Osteoblast (primary cell): Measurements from ENCODE around the gene RSPO1. TPM values are rescaled to one million over a fixed set of nuclear protein-coding genes. Genes with fewer than 3 reads are reported as not detected.

ENCODE experiments used
- DNase-seq: peaks from one replicate; pipeline ENCODE4 v3.0.0; 2011; ENCODE audit warnings: low spot score, mixed read lengths; ENCODE audit not compliant: insufficient read length; ENCODE audit errors: missing footprints
- H2AFZ ChIP-seq: 2 replicates; pipeline ENCODE4 v1.6.0; 2011; ENCODE audit warnings: mild to moderate bottlenecking, low read length
- H3K27ac ChIP-seq: 2 replicates; pipeline ENCODE4 v1.5.1; 2011; ENCODE audit warnings: mild to moderate bottlenecking, low read depth, low read length, moderate library complexity
- H3K27me3 ChIP-seq: 2 replicates; pipeline ENCODE4 v1.6.0; 2012; ENCODE audit warnings: mild to moderate bottlenecking, control low read depth, inconsistent platforms, low read length, moderate library complexity; ENCODE audit not compliant: insufficient read depth
- H3K36me3 ChIP-seq: 2 replicates; pipeline ENCODE4 v1.5.1; 2011; ENCODE audit warnings: mild to moderate bottlenecking, low read length, control low read depth, moderate library complexity; ENCODE audit not compliant: insufficient read depth
- H3K4me1 ChIP-seq: 2 replicates; pipeline ENCODE4 v1.5.1; 2011; ENCODE audit warnings: mild to moderate bottlenecking, low read length, control low read depth, moderate library complexity; ENCODE audit not compliant: insufficient read depth
- H3K4me2 ChIP-seq: 2 replicates; pipeline ENCODE4 v1.6.0; 2011; ENCODE audit warnings: mild to moderate bottlenecking, low read length; ENCODE audit not compliant: insufficient read depth
- H3K4me3 ChIP-seq: fragments of 200-600 bp; sonication (generic); 3 replicates; pipeline ENCODE4 v1.5.1; 2012; ENCODE audit warnings: mild to moderate bottlenecking, low read length, inconsistent platforms; ENCODE audit not compliant: insufficient read depth
- H3K79me2 ChIP-seq: 2 replicates; pipeline ENCODE4 v1.6.0; 2012; ENCODE audit warnings: mild to moderate bottlenecking, low read length, control low read depth, inconsistent platforms; ENCODE audit not compliant: insufficient read depth
- H3K9me3 ChIP-seq: 2 replicates; pipeline ENCODE4 v1.5.1; 2011; ENCODE audit warnings: low read depth, low read length, control low read depth
- H4K20me1 ChIP-seq: 2 replicates; pipeline ENCODE4 v1.6.0; 2012; ENCODE audit warnings: mild to moderate bottlenecking, low read length, control low read depth; ENCODE audit not compliant: insufficient read depth
- CTCF ChIP-seq: IDR thresholded peaks from 2 replicates; pipeline ENCODE4 v1.5.1; 2011; ENCODE audit warnings: mild to moderate bottlenecking, low read depth, low read length, moderate library complexity; ENCODE audit errors: extremely low read depth
- total RNA-seq: library from RNA; depleted of rRNA; stranded (reverse); fragments of >200 nt; gene quantifications from 2 replicates; pipeline ENCODE4 v1.2.3, GENCODE V29; 2012

The RSPO1 gene
- total RNA-seq, 1 donor = 0.36 TPM

GRCh38 chr1:37575692-37576091, 59.0 kb downstream of the RSPO1 start:
- peak overlapping the region; percentile 37 for H3K4me2 ChIP-seq
- peaks cover 5% of the 10 kb centered on the region for H3K79me2 ChIP-seq
- peaks cover 75% of the 10 kb centered on the region for H3K36me3 ChIP-seq
- no peak for DNase-seq
- H3K27ac ChIP-seq = peak overlapping the region; percentile 81
- no peak for TF ChIP-seq CTCF
- peaks cover 30% of the 10 kb centered on the region for H3K4me1 ChIP-seq
- no peaks in the 10 kb centered on the region for H3K9me3 ChIP-seq
- no peak overlapping the region for H3K4me3 ChIP-seq
- no peaks in the 10 kb centered on the region for H3K27me3 ChIP-seq
- H2AFZ ChIP-seq = no peak overlapping the region
- H4K20me1 ChIP-seq = peaks cover 3% of the 10 kb centered on the region

GRCh38 chr1:37574834-37575480, 59.7 kb downstream of the RSPO1 start:
- no peak for TF ChIP-seq CTCF
- Histone ChIP-seq H3K4me1 (peaks cover 30% of the 10 kb centered on the region), H3K4me2 (peak overlapping the region; percentile 37), H3K36me3 (peaks cover 72% of the 10 kb centered on the region), H4K20me1 (no peaks in the 10 kb centered on the region), H3K27ac (peak overlapping the region; percentile 81), H3K4me3 (no peak overlapping the region), H3K79me2 (no peaks in the 10 kb centered on the region), H3K27me3 (no peaks in the 10 kb centered on the region), H2AFZ (no peak overlapping the region), H3K9me3 (no peaks in the 10 kb centered on the region)
- no peak for DNase-seq

GRCh38 chr1:37570528-37571334, 64.0 kb downstream of the RSPO1 start:
- no peak overlapping the region for H3K4me3 ChIP-seq
- no peak overlapping the region for H3K27ac ChIP-seq
- no peak for TF ChIP-seq CTCF
- no peaks in the 10 kb centered on the region for H3K9me3 ChIP-seq
- H3K4me2 ChIP-seq = no peak overlapping the region
- H4K20me1 ChIP-seq = no peaks in the 10 kb centered on the region
- H3K4me1 ChIP-seq = peaks cover 15% of the 10 kb centered on the region
- peaks cover 92% of the 10 kb centered on the region for H3K36me3 ChIP-seq
- no peak overlapping the region for H2AFZ ChIP-seq
- H3K79me2 ChIP-seq = no peaks in the 10 kb centered on the region
- no peak for DNase-seq
- H3K27me3 ChIP-seq = no peaks in the 10 kb centered on the region

DNA sequence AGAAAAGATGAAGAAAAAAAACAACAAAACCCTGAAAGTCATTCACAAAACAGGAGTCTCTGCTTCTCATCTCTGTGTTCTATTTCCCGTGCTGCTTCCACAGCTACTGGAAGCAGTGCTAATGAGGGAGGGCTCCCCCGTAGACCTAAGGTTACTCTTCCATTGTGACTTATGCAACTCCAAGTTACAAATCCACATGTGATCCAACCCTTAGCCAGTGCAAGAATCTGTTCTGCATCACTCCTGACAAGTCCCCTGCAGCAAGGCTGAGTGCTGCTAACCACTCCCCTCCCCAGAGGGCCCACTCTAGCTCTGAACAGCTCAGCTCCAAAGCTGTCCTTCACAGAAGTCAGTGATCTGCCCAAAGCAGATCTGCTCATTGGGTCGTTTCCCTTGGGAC, 67.7 kb downstream of the RSPO1 start:
- H4K20me1 ChIP-seq = no peaks in the 10 kb centered on the region
- H3K9me3 ChIP-seq = no peaks in the 10 kb centered on the region
- H2AFZ ChIP-seq = no peak overlapping the region
- no peaks in the 10 kb centered on the region for H3K27me3 ChIP-seq
- DNase-seq = no peak
- no peak overlapping the region for H3K4me2 ChIP-seq
- no peaks in the 10 kb centered on the region for H3K79me2 ChIP-seq
- no peak overlapping the region for H3K27ac ChIP-seq
- no peak for TF ChIP-seq CTCF
- no peak overlapping the region for H3K4me3 ChIP-seq
- H3K4me1 ChIP-seq = peaks cover 5% of the 10 kb centered on the region
- peaks cover 72% of the 10 kb centered on the region for H3K36me3 ChIP-seq
